Ureter (tissue), 1 donor: ENCODE measurements around the gene TAF1D. TPM values are rescaled to one million over a fixed set of nuclear protein-coding genes. Genes with fewer than 3 reads are reported as not detected.
A peak's percentile ranks its signal among the peaks of the same experiment; 100 is the strongest.
"Not testable (repeated sequence)": the region's sequence is repeated elsewhere in the genome, so short reads cannot be mapped to it uniquely, and the experiment has no call there.

Experiments
- DNase-seq: peaks from one replicate; pipeline ENCODE4 v3.0.0-alpha.2; 2020; ENCODE audit warnings: low spot score
- total RNA-seq: library from RNA; stranded (reverse); gene quantifications from one replicate; pipeline ENCODE4 v1.2.4, GENCODE V29; 2023
- donor health status: DM: yes; HTN: yes; CAD: no.

TAF1D gene
- total RNA-seq, 1 donor from 2014 or later, result 159 TPM

DNA sequence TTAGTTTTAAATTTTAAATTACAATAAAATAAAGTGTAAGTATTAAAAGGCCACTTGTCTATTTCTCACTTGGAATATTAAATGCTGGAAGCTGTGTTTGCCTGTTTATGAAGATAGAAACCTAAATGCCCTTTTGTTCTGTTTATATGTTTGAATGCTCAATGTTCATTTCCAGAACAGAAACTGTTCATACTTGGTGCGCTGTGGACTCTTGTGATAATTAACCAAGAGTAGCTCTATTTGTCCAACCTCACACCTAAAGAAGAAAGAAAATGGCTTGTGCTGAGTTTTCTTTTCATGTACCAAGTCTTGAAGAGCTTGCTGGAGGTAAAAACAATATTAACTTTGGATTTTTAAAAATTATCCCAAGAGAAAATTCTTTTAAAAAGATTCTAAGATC lies 5.8 kb upstream of the TAF1D start:
- DNase-seq, result no peak

DNA sequence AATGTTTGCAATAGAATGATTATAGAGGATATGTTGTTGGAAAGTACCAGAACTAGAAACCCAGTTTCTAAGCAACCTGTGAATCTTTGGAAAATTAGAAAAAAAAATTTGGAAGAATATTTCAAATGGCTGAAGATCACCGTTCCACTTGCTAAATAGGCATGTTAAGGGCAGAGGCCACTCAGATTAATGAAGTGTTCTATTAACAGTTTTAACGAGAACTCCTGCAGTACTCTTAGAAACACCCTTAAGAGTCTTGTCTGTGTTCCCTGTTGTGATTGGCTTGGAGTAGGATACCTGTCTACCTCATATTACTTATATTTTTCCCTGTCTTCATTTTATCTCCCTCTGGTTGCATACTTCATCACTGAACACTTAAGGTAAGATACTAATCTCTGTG lies 4.8 kb upstream of the TAF1D start:
- DNase-seq, result no peak

GRCh38 chr11:93745005-93745755 lies 3.9 kb upstream of the TAF1D start:
- not testable (repeated sequence) for DNase-seq

DNA sequence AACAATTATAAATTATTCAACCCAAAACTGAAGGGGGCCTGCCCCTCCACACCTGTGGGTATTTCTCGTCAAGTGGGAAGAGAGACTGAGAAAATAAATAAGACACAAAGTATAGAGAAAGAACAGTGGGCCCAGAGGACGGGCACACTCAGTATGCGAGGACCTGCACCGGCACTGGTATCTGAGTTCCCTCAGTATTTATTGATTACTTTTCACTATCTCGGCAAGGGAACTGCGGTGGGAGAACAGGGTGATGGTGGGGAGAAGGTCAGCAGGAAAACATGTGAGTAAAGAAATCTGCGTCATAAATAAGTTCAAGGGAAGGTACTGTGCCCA lies 3.3 kb upstream of the TAF1D start:
- DNase-seq, result no peak

GRCh38 chr11:93743291-93743690 lies 2.0 kb upstream of the TAF1D start:
- DNase-seq, result no peak

DNA sequence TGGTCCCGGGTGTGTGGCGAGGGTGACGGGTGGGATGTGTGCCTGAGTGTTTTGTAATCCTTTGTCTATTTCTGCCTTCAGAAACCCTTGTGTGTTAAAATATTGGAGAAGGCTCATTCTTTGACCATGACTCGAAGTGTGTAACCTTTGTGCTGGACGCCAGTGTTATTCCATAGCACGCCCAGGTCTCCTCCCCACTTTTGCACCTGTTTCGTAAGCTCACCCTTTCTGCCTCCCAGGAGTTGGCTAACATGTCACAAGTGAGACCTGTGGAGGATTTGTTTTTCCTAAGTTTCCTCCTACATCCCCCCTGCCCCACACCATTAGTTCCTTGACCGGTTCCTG lies 559 bp upstream of the TAF1D start:
- DNase-seq, result peak; percentile 67

DNA sequence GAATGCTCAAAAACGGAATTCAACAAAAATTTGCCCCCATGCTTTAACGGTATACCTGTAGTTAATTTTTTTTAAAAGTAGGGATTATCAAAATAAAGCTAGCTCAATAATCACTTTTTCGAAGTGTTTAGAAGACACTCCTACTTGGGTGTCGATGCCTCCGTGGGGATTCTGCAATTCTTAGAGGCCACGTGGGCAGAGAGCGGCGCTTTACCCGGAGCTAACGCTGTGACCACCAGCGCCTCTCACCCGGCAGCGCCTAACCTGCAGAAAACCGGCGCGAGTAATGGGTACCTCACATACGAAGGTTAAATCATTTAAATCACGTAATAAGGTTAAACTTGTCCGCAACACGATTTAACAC lies 583 bp downstream of the TAF1D start:
- DNase-seq, result peak; percentile 58

DNA sequence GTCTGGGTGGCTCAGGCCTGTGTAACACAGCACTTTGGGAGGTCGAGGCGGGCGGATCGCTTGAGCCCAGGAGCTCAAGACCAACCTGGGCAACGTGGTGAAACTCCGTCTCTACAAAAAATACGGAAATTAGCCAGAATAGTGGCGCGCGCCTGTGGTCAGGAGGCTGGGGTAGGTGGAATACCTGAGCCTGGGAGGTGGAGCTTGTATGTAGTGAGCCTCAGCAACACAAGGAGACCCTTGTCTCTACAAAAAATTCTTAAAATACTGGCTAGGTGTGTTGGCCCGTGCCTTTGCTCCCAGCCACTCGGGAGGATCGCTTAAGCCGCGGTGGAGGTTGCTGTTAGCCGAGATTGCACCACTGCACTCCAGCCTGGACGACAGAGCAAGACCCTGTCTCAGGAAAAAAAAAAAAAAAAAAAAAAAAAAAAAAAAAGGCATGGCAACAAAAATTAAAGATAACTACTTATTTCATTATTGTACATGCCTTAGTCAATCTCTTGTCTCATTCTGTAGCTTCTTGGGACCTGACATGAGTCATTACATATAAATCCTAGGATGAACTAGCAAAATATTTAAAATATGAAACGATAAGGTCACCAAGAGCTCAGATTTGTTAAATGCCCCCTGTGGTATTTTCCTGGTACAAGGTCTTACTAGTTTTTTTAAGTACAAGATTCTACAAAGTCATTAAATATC lies 1.1 kb downstream of the TAF1D start:
- no peak for DNase-seq

DNA sequence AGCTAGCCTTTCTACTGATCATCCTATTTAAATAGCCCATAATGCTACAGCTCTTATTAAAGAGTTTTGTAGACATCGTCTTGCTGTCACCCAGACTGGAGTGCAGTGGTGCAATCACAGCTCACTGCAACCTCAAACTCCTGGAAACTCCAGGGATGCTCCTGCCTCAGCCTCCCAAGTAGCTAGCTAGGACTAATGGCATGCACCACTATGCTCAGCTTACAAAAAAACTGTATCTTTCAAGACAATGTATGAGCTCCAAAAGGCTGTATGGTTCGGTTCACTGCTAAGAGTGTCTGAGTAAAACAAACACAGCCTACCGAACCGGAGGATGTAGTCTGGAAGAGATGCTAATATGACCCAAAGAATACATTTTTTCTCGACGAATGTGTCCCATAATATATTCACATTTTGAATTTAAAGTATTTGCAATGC lies 2.6 kb downstream of the TAF1D start:
- no peak for DNase-seq

- no peak for DNase-seq
These were observed 3.2 kb downstream of the TAF1D start for GRCh38 chr11:93737904-93738612.

DNA sequence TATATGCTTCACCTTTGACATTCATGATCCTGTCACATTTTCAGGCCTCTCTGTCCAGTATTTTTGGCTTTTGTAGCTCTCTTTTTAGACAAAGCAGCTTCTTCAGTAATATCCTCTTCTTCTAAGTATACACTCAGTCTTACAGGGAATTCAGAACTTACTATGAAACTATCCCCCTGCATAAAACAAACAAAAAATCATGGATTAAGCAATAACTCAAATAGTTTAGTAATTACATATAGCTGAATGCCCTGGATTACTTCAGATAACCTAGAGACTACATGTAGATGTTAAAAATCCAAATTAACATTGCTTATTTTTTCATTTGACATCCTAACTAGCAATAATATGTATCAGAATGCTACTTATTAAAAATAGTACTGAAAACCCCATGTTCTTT lies 5.2 kb downstream of the TAF1D start:
- no peak for DNase-seq

DNA sequence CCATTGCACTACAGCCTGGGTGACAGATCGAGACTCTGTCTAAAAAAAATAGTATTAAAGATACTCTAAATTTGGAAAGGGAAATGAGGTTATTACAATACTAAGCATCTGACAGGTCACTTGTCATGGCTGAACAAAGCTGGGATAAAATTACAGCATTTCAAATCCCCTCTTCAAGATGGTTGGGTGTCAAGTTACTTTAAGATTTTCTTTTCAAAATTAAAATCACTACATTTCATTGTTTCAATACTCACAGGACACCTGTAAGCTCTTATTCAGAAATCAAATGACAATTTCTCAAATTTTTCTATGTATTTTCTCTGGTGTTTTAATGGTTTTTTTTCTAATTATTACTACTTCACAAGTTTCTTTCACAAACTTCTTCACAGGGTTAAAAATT lies 5.7 kb downstream of the TAF1D start:
- no peak for DNase-seq

DNA sequence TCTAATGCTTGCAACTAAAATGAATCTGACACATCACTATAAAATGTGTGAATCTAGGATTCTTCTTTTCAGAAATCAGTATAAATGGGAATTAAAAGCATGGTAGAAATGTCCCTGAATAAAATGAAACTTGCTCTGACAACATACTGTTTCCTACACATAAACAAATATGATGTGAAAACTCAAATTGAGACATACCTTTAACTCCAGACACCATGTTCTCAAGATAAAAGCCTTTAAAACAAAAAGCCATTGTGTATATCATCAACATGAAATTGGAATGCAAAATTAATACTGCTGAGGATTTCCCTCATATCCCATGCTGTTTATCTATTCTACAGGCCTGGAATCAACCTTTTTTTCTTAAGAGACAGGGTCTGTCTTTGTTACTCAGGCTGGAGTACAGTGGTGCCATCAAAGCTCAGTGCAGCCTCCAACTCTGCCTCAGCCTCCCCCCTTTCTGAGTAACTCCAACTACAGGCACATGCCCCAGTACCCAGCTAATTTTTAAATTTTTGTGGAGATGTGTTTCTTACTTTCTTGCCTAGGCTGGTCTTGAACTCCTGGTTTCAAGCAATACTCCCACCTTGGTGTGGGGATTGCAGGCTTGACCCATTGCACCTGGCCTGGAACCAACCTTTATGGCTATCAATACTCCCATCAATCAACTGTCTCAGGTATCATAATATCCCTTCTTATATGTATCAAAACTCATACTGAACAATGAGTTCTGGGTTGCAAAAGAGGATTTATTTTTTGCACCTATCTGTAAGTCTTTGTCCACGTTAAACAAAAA lies 6.7 kb downstream of the TAF1D start:
- DNase-seq, result no peak

DNA sequence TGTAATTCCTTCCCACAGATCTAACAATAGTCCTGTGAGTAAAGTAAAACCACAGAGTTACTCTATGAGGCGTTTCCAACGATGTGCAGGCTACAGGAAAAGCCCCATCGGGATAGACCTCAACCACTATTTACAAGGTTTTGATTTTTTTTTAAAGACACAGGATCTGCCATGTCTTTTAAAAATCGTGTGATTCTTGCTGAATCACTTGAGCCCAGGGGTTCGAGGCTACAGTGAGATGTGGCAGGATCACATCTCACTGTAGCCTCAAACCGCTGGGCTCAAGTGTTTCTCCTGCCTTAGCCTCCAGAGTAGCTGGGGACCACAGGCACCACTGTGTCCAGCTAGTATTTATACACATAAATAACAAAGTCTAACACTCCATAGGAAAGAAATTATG lies 7.8 kb downstream of the TAF1D start:
- no peak for DNase-seq

DNA sequence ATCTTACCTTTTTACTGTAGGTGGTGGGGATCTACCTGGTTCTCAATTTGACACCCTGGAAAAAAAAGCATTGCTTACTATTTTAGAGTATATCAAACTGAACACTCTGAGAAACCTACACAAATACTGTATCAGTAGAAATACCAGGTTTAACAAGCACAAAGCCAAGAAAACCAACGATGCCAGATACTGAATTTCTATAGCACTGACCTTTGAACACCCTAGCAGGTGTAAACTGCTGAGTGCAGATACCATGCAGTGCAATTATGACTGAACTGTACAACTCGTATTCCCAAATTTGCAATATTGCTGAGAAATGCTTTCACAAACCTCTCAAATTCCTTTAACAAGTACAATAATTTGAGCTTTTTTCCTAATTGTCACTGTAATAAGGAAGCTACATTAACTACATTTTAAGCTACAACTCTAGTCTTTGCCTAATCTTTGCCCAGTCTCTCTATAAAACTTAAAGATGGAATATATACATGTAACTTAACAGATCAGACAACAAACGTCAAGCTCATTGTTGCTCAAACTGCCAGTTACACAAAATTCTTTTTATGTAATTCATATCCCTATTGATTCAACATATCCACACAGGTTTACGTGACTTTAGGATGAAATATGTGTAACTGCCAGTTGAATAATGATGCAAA lies 8.9 kb downstream of the TAF1D start:
- no peak for DNase-seq

DNA sequence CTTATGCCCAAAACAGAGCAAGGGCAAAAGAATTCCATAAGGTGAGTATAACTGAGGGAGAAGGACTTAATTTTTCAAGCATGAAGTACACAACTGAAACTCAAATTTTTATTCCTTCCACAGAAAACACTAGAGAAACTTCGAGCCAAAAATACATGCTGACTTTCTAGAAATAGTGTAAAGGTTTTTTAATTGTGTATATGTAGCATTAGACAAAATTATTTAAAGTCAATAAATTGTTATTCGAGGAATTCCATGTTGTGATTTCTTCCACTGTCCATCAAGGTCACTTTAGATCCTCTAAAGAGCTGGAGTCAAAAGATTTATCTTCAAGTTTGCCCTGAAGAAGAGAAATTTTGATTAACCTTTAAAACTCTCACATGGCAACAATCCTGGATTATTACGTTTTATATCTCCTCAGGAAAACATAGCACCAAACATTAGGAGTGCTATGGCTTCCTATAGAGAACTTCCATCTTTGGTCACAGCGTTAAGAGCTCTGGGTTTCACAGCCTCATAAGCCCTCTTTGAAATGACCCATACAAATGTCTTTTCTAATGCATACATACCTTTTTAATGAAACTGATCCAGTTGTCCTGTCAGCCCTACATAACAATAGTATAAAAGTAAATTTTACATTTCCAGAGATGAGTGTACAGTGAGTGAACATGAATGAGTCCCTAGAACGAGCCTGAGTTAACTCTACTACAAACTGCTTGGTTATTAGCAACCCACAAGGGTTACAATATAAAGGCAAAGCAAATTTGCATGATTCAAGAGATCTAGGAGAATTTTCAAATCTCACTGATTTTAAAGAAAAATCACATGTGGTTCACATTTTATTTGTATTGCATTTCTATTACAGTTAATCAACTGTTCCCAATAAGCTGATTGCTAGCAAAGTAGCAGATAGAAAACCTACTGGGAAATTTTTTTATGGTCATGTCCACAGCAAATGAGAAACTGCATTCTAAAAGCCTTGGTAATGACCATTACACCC lies 10.9 kb downstream of the TAF1D start:
- DNase-seq, result no peak

DNA sequence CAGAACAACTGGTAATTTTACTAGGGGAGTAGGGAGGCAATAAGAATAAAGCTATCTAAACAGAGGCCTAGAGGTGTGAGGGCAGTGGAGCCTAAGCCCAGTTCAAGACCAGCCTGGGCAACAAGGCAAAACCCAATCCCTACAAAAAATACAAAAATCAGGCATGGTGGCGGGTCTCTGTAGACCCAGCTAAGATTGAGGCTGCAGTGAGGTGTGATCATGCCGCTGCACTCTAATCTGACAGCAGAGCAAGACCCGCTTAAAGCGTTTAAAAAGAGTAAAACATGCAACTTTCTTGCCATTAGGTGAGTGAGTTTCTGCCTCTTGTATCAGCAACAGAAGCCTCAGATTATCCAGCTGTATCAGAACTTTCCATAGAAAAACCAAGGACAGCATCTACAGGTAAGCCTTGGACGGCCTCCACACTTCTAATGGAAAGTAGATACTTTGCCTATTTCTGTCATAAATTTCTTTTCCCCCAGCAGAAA lies 12.1 kb downstream of the TAF1D start:
- DNase-seq, result no peak

DNA sequence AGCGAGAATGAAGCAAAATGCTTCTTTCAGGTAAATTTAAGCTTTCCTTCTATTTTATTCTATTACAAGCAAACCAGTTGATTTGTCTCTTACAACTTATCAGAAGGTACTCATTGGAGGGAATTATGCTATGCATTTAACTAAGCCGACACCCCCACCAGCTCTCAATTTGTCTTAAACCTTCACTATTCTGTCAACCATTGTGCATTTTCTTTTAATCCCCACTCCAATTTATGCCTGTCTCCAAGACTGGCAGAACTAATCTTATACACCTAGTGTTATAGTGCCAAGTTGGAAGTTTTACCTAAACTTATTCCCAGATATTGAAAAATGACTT lies 12.5 kb downstream of the TAF1D start:
- DNase-seq, result no peak

GRCh38 chr11:93727985-93728791 lies 13.1 kb downstream of the TAF1D start:
- no peak for DNase-seq

GRCh38 chr11:93724089-93724488 lies 17.2 kb downstream of the TAF1D start:
- no peak for DNase-seq
